ENCODE measurements around the gene PRRC2A.
A peak's percentile ranks its signal among the peaks of the same experiment; 100 is the strongest.

The PRRC2A gene

DNA sequence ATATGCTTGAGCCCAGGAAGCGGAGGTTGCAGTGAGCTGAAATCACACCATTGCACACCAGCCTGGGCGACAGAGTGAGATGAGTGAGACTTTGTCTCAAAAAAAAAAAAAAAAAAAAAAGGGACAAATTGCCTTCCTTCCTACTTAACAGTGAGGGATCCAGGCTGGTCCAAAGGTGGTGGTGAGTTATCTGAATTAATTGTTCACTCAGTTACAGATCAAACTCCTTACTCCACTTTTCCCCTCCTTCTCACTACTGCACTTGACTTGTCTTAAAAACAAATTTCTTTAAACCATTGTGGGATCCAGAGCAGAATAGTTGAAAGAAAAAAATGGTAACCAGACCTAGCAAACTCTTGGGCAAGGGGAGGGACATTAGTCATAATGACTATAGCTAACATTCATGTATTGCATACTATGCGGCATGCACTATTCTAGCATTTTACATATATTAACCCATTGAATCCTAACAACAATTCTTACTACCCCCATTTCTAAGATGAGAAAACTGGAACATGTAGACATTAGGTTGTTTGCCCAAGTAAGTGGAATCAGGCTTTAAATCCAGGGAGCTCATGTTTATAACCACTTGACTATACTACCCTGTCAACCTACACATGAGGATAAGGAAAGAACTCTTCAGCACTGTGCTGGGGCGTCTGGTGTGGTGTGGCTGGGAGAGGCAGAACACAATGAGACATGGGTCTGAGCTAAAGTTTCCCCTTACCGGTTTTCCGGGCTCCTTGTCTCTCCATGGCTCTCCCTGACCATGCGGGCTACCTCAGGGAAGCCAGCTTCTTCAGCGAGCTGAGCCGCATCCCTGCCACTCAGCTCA lies 42.8 kb downstream of the PRRC2A start:
- H3K27me3 ChIP-seq (ENCODE audit: insufficient read depth, poor library complexity, severe bottlenecking), result no peaks in the 10 kb centered on the region
- H3K4me3 ChIP-seq (replicated peaks; ENCODE audit: insufficient read depth, low read length), result peak overlapping the region; percentile 85
- TF ChIP-seq, protein P1, sequence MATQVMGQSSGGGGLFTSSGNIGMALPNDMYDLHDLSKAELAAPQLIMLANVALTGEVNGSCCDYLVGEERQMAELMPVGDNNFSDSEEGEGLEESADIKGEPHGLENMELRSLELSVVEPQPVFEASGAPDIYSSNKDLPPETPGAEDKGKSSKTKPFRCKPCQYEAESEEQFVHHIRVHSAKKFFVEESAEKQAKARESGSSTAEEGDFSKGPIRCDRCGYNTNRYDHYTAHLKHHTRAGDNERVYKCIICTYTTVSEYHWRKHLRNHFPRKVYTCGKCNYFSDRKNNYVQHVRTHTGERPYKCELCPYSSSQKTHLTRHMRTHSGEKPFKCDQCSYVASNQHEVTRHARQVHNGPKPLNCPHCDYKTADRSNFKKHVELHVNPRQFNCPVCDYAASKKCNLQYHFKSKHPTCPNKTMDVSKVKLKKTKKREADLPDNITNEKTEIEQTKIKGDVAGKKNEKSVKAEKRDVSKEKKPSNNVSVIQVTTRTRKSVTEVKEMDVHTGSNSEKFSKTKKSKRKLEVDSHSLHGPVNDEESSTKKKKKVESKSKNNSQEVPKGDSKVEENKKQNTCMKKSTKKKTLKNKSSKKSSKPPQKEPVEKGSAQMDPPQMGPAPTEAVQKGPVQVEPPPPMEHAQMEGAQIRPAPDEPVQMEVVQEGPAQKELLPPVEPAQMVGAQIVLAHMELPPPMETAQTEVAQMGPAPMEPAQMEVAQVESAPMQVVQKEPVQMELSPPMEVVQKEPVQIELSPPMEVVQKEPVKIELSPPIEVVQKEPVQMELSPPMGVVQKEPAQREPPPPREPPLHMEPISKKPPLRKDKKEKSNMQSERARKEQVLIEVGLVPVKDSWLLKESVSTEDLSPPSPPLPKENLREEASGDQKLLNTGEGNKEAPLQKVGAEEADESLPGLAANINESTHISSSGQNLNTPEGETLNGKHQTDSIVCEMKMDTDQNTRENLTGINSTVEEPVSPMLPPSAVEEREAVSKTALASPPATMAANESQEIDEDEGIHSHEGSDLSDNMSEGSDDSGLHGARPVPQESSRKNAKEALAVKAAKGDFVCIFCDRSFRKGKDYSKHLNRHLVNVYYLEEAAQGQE (IDR thresholded peaks at IDR 0.05; ENCODE audit: insufficient replicate concordance, low read depth), result no peak
- TF ChIP-seq GABPA (IDR thresholded peaks at IDR 0.05; ENCODE audit: low read depth), result no peak
- no peak overlapping the region; the same call in 1 of the 2 replicates for H3K27ac ChIP-seq (replicated peaks)
- DNase-seq (ENCODE audit: low read depth in 1 of 2, low spot score in 1 of 2), result no peak

DNA sequence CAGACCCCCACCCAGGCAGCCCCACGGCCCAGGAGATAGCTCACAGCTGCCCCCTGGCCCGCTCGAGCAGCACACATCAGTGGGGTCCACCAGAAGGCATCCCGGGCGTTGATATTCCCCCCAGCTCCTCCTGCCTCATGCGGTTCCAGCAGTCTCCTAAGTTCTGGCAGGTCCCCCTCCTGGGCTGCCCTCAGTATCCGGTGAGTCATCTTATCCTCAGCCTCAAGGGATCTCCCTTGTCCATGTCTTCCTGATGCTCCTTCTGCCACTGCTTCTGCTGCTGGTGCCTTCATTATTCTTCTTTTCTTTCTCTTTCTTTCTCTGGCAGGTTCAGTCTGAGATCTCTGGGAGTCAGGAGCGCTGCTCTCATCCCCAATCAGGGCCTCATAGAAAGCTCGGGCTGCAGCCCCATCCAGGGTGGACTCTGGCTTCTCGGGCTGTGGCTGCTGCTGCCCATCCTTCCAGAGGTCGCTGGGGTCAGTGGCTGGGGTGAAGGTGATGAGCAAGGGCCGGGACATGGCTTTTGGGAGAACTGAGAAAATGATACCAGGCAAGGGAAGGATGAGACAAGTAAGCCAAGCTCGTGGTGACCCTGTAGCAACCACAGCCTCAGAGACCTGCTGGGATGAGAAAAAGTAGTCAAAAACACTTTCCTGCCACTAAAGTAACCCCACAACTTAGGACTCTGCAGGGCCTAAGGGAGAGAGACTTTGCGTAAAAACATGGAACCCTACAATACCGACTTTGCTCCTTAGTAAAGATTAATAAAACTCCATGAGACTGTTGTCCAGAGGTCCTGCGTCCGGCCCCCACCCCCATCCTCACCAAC lies 43.7 kb downstream of the PRRC2A start:
- Histone ChIP-seq H3K4me3 (replicated peaks; ENCODE audit: insufficient read depth, low read length) (peak overlapping the region; percentile 85), H3K27me3 (ENCODE audit: insufficient read depth, poor library complexity, severe bottlenecking) (no peaks in the 10 kb centered on the region), H3K27ac (replicated peaks) (peak overlapping the region; percentile 100)
- no peak for DNase-seq (ENCODE audit: low read depth in 1 of 2, low spot score in 1 of 2)
- TF ChIP-seq, protein P2, sequence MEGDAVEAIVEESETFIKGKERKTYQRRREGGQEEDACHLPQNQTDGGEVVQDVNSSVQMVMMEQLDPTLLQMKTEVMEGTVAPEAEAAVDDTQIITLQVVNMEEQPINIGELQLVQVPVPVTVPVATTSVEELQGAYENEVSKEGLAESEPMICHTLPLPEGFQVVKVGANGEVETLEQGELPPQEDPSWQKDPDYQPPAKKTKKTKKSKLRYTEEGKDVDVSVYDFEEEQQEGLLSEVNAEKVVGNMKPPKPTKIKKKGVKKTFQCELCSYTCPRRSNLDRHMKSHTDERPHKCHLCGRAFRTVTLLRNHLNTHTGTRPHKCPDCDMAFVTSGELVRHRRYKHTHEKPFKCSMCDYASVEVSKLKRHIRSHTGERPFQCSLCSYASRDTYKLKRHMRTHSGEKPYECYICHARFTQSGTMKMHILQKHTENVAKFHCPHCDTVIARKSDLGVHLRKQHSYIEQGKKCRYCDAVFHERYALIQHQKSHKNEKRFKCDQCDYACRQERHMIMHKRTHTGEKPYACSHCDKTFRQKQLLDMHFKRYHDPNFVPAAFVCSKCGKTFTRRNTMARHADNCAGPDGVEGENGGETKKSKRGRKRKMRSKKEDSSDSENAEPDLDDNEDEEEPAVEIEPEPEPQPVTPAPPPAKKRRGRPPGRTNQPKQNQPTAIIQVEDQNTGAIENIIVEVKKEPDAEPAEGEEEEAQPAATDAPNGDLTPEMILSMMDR (IDR thresholded peaks at IDR 0.05; ENCODE audit: insufficient read depth, low read length), result no peak
- TF ChIP-seq SPI1 (IDR thresholded peaks at IDR 0.05; ENCODE audit: borderline replicate concordance, low read depth) (no peak), POLR2AphosphoS5 (IDR thresholded peaks at IDR 0.05; ENCODE audit: low read depth) (no peak), GABPA (IDR thresholded peaks at IDR 0.05; ENCODE audit: low read depth) (no peak)
- TF ChIP-seq, protein P1 (IDR thresholded peaks at IDR 0.05; ENCODE audit: insufficient replicate concordance, low read depth), result no peak

DNA sequence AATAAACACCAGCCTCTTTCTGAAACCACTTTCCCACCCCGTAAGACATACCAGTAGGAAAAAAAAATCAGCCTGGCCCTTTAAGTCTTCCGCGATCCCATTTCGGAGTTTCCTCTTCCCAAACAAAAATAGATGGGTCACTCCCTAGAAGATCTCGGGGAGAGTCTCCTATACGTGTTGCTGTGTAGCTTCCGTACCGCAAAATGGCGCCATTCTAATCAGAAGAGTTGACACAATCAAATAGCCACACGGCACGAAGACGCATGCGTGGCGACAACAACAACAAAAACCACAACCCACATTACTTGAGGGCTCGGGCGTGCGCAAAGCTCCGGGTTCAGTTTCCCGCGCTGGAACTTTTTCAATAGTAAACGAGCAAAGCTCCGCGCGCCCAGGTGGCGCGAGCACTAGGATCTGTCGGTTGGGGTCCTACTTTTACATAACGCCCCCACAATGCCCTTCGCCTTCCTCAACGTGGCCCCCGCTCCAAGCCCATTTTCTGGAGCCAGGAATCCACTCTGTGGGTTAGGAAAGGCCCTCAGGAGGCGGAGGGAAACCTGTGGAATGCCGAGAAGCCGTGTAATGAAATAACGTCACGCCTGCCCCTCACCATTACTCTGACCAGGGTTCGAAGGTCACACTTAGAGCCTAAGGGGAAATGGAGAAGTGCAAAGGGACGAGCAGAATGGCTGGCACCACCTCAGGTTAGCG lies 44.4 kb downstream of the PRRC2A start, which contains the start of gene GPANK1:
Gene GPANK1, minus strand, starts transcription at position 208 of the 711 bp plus-strand sequence. CDS start 519 bp downstream, outside the sequence.
- Histone ChIP-seq H3K27ac (replicated peaks) (peak within 1 kb of the TSS; percentile 100), H3K4me3 (replicated peaks; ENCODE audit: insufficient read depth, low read length) (peak within 1 kb of the TSS; percentile 85), H3K27me3 (ENCODE audit: insufficient read depth, poor library complexity, severe bottlenecking) (no peaks in the 10 kb centered on the region)
- peak; percentile 90 to 97 for DNase-seq (ENCODE audit: low read depth in 1 of 2, low spot score in 1 of 2)
- TF ChIP-seq SPI1 (IDR thresholded peaks at IDR 0.05; ENCODE audit: borderline replicate concordance, low read depth) (peak; percentile 85), POLR2AphosphoS5 (IDR thresholded peaks at IDR 0.05; ENCODE audit: low read depth) (peak; percentile 82), GABPA (IDR thresholded peaks at IDR 0.05; ENCODE audit: low read depth) (0 out of 2 replicates have a peak, but pooled peaks have one; percentile 30)
- TF ChIP-seq, protein P1 (IDR thresholded peaks at IDR 0.05; ENCODE audit: insufficient replicate concordance, low read depth), result peak; percentile 59
- TF ChIP-seq, protein P2 (IDR thresholded peaks at IDR 0.05; ENCODE audit: insufficient read depth, low read length), result no peak
